ENCODE results near the gene DTD2.
"Not testable (repeated sequence)": the region's sequence is repeated elsewhere in the genome, so short reads cannot be mapped to it uniquely, and the experiment has no call there.

Gene DTD2

GRCh38 chr14:31456841-31457664 is at the start of gene DTD2:
Gene DTD2 (minus strand): TSS chr14:31457506. CDS start chr14:31457393, 113 bp downstream.
- peak; percentile 92 to 93 for DNase-seq

- DNase-seq, result no peak
These were observed 48.1 kb upstream of the DTD2 start for GRCh38 chr14:31505411-31505810.

- DNase-seq, result no peak
These were observed 44.6 kb upstream of the DTD2 start for GRCh38 chr14:31501870-31502269.

GRCh38 chr14:31492759-31493498 is 35.6 kb upstream of the DTD2 start:
- DNase-seq, result no peak

GRCh38 chr14:31489691-31490090 is 32.4 kb upstream of the DTD2 start:
- no peak for DNase-seq

- DNase-seq, result no peak
These were observed 30.6 kb upstream of the DTD2 start, which contains the start of gene GPR33 for GRCh38 chr14:31487886-31488285. Gene GPR33 (minus strand): TSS chr14:31488039. CDS start chr14:31483965, 4,074 bp downstream.

GRCh38 chr14:31486764-31487163 is 29.5 kb upstream of the DTD2 start:
- no peak for DNase-seq

- DNase-seq, result no peak
These were observed 27.4 kb upstream of the DTD2 start for GRCh38 chr14:31484754-31485153.

GRCh38 chr14:31480156-31480555 is 22.9 kb upstream of the DTD2 start:
- no peak for DNase-seq

- no peak for DNase-seq
These were observed 21.7 kb upstream of the DTD2 start for GRCh38 chr14:31479027-31479426.

GRCh38 chr14:31477248-31477647 is 19.9 kb upstream of the DTD2 start:
- DNase-seq, result no peak

- no peak for DNase-seq
These were observed 19.0 kb upstream of the DTD2 start for GRCh38 chr14:31476131-31476866.

- DNase-seq, result no peak
These were observed 9.2 kb upstream of the DTD2 start for GRCh38 chr14:31466554-31466953.

- no peak for DNase-seq
These were observed 7.8 kb upstream of the DTD2 start for GRCh38 chr14:31465111-31465510.

GRCh38 chr14:31462450-31462849 is 5.1 kb upstream of the DTD2 start:
- not testable (repeated sequence) for DNase-seq

GRCh38 chr14:31461545-31461944 is 4.2 kb upstream of the DTD2 start:
- no peak for DNase-seq

GRCh38 chr14:31457665-31458659 is 656 bp upstream of the DTD2 start:
- DNase-seq, result no peak

- DNase-seq, result peak in 1 of 2 donors; percentile 37
These were observed 7.2 kb downstream of the DTD2 start for GRCh38 chr14:31449971-31450610.

- no peak for DNase-seq
These were observed 8.2 kb downstream of the DTD2 start for GRCh38 chr14:31449136-31449535.

- DNase-seq, result no peak
These were observed 11.6 kb downstream of the DTD2 start for GRCh38 chr14:31445703-31446102.

- DNase-seq, result no peak
These were observed 15.0 kb downstream of the DTD2 start for GRCh38 chr14:31442284-31442683.

Data from CD4-positive, alpha-beta T cell treated with Interleukin-4 for 1 hour (primary cell).